SK-N-MC (cell line): ENCODE results near the gene NKX6-2.
"Not testable (repeated sequence)": the region's sequence is repeated elsewhere in the genome, so short reads cannot be mapped to it uniquely, and the experiment has no call there.

Experiments used
- DNase-seq: peaks from one replicate; pipeline ENCODE4 v3.0.0-alpha.2; 2011; ENCODE audit warnings: low read depth, low spot score
- H3K27ac ChIP-seq: fragments of 200-600 bp; sonication (generic); 2 replicates; pipeline ENCODE4 v1.5.1; 2016; ENCODE audit warnings: mixed run types
- H3K36me3 ChIP-seq: fragments of 200-600 bp; sonication (generic); 2 replicates; pipeline ENCODE4 v1.6.1; 2017; ENCODE audit warnings: antibody characterized with exemption, low read length, mixed read lengths; ENCODE audit not compliant: insufficient read depth
- H3K4me3 ChIP-seq: fragments of 200-600 bp; sonication (generic); 2 replicates; pipeline ENCODE4 v1.5.1; 2016
- H3K9ac ChIP-seq: fragments of 200-600 bp; sonication (generic); 2 replicates; pipeline ENCODE4 v1.8.0; 2017; ENCODE audit warnings: mixed run types, mixed read lengths; ENCODE audit not compliant: insufficient read length
- H3K9me3 ChIP-seq: fragments of 200-600 bp; sonication (generic); 2 replicates; pipeline ENCODE4 v1.6.1; 2017; ENCODE audit warnings: low read depth, mild to moderate bottlenecking, antibody characterized with exemption, low read length, moderate library complexity, mixed read lengths
- EZH2 ChIP-seq: fragments of 200-600 bp; sonication (generic); IDR thresholded peaks from one replicate; pipeline ENCODE4 v1.6.1; 2017; ENCODE audit warnings: antibody characterized with exemption
- FOXP2 ChIP-seq: optimal IDR thresholded peaks from 2 replicates; pipeline ENCODE3; 2011; ENCODE audit warnings: mild to moderate bottlenecking, moderate library complexity; ENCODE audit not compliant: insufficient read depth; ENCODE audit errors: extremely low read length, control extremely low read depth
- POLR2AphosphoS5 ChIP-seq: IDR thresholded peaks from 2 replicates; pipeline ENCODE4 v1.6.1; 2012; ENCODE audit warnings: mild to moderate bottlenecking, low read depth, low read length, borderline replicate concordance

NKX6-2 gene

GRCh38 chr10:132803416-132804210, 17.7 kb upstream of the NKX6-2 start:
- DNase-seq, result no peak
- no peak overlapping the region for H3K9ac ChIP-seq
- no peaks in the 10 kb centered on the region for H3K9me3 ChIP-seq
- no peak overlapping the region for H3K4me3 ChIP-seq
- H3K27ac ChIP-seq, result no peak overlapping the region
- no peaks in the 10 kb centered on the region for H3K36me3 ChIP-seq
- TF ChIP-seq POLR2AphosphoS5, result no peak
- TF ChIP-seq FOXP2, result no peak
- TF ChIP-seq EZH2, result no peak

GRCh38 chr10:132802694-132803320, 16.9 kb upstream of the NKX6-2 start:
- DNase-seq, result no peak
- Histone ChIP-seq H3K9ac (no peak overlapping the region), H3K4me3 (no peak overlapping the region), H3K36me3 (no peaks in the 10 kb centered on the region), H3K9me3 (no peaks in the 10 kb centered on the region), H3K27ac (no peak overlapping the region)
- TF ChIP-seq EZH2 (no peak), POLR2AphosphoS5 (no peak)

GRCh38 chr10:132802048-132802447, 16.1 kb upstream of the NKX6-2 start:
- H3K4me3 ChIP-seq, result no peak overlapping the region
- TF ChIP-seq POLR2AphosphoS5, result no peak
- TF ChIP-seq EZH2, result no peak
- TF ChIP-seq FOXP2, result no peak
- H3K27ac ChIP-seq, result no peak overlapping the region
- no peaks in the 10 kb centered on the region for H3K9me3 ChIP-seq
- H3K36me3 ChIP-seq, result no peaks in the 10 kb centered on the region
- no peak overlapping the region for H3K9ac ChIP-seq
- DNase-seq, result no peak

GRCh38 chr10:132799865-132800264, 13.9 kb upstream of the NKX6-2 start:
- no peak overlapping the region for H3K27ac ChIP-seq
- TF ChIP-seq EZH2 (no peak), POLR2AphosphoS5 (no peak), FOXP2 (no peak)
- no peaks in the 10 kb centered on the region for H3K36me3 ChIP-seq
- no peak overlapping the region for H3K9ac ChIP-seq
- no peaks in the 10 kb centered on the region for H3K9me3 ChIP-seq
- no peak overlapping the region for H3K4me3 ChIP-seq
- DNase-seq, result no peak

GRCh38 chr10:132798876-132799275, 12.9 kb upstream of the NKX6-2 start:
- Histone ChIP-seq H3K4me3 (no peak overlapping the region), H3K9me3 (no peaks in the 10 kb centered on the region), H3K36me3 (no peaks in the 10 kb centered on the region), H3K9ac (no peak overlapping the region), H3K27ac (no peak overlapping the region)
- DNase-seq, result no peak
- TF ChIP-seq POLR2AphosphoS5 (no peak), FOXP2 (no peak), EZH2 (no peak)

- no peak for DNase-seq
- Histone ChIP-seq H3K27ac (no peak overlapping the region), H3K36me3 (no peaks in the 10 kb centered on the region), H3K9me3 (no peaks in the 10 kb centered on the region), H3K4me3 (no peak overlapping the region), H3K9ac (no peak overlapping the region)
- TF ChIP-seq POLR2AphosphoS5 (no peak), EZH2 (no peak), FOXP2 (no peak)
These were observed 12.5 kb upstream of the NKX6-2 start for GRCh38 chr10:132798403-132798802.

GRCh38 chr10:132797986-132798385, 12.0 kb upstream of the NKX6-2 start:
- not testable (repeated sequence) for H3K36me3 ChIP-seq

GRCh38 chr10:132796846-132797245, 10.9 kb upstream of the NKX6-2 start:
- H3K27ac ChIP-seq, result no peak overlapping the region
- TF ChIP-seq POLR2AphosphoS5 (no peak), EZH2 (no peak)
- no peaks in the 10 kb centered on the region for H3K9me3 ChIP-seq
- no peaks in the 10 kb centered on the region for H3K36me3 ChIP-seq
- no peak for DNase-seq
- H3K9ac ChIP-seq, result no peak overlapping the region
- no peak overlapping the region for H3K4me3 ChIP-seq

More at GRCh38 chr10:132797986-132798385, 12.0 kb upstream of the NKX6-2 start:
- not testable (repeated sequence) for DNase-seq, H3K4me3 ChIP-seq, H3K9me3 ChIP-seq, H3K9ac ChIP-seq, H3K27ac ChIP-seq
